Measurements from ENCODE around the gene KRTAP4-12.
"Not testable (repeated sequence)": the region's sequence is repeated elsewhere in the genome, so short reads cannot be mapped to it uniquely, and the experiment has no call there.

The KRTAP4-12 gene

GRCh38 chr17:41111151-41111885 lies 12.7 kb downstream of the KRTAP4-12 start:
- in situ Hi-C loops (cut with MboI; ENCODE audit: low pct_unique_long_range_greater_than_20kb, low sequenced_read_pairs, unreplicated experiment) = no loop called here
- TF ChIP-seq, protein P1, sequence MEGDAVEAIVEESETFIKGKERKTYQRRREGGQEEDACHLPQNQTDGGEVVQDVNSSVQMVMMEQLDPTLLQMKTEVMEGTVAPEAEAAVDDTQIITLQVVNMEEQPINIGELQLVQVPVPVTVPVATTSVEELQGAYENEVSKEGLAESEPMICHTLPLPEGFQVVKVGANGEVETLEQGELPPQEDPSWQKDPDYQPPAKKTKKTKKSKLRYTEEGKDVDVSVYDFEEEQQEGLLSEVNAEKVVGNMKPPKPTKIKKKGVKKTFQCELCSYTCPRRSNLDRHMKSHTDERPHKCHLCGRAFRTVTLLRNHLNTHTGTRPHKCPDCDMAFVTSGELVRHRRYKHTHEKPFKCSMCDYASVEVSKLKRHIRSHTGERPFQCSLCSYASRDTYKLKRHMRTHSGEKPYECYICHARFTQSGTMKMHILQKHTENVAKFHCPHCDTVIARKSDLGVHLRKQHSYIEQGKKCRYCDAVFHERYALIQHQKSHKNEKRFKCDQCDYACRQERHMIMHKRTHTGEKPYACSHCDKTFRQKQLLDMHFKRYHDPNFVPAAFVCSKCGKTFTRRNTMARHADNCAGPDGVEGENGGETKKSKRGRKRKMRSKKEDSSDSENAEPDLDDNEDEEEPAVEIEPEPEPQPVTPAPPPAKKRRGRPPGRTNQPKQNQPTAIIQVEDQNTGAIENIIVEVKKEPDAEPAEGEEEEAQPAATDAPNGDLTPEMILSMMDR (IDR thresholded peaks at IDR 0.05; ENCODE audit: extremely low read depth, insufficient read depth, missing control alignments) = no peak
- DNase-seq (ENCODE audit: low spot score) = no peak

GRCh38 chr17:41108728-41109386 lies 15.1 kb downstream of the KRTAP4-12 start:
- DNase-seq (ENCODE audit: low spot score); in situ Hi-C loops (cut with MboI; ENCODE audit: low pct_unique_long_range_greater_than_20kb, low sequenced_read_pairs, unreplicated experiment): not testable (repeated sequence)

GRCh38 chr17:41107941-41108450 lies 16.0 kb downstream of the KRTAP4-12 start:
- in situ Hi-C loops (cut with MboI; ENCODE audit: low pct_unique_long_range_greater_than_20kb, low sequenced_read_pairs, unreplicated experiment) = no loop called here
- TF ChIP-seq, protein P1 (IDR thresholded peaks at IDR 0.05; ENCODE audit: extremely low read depth, insufficient read depth, missing control alignments) = no peak

DNA sequence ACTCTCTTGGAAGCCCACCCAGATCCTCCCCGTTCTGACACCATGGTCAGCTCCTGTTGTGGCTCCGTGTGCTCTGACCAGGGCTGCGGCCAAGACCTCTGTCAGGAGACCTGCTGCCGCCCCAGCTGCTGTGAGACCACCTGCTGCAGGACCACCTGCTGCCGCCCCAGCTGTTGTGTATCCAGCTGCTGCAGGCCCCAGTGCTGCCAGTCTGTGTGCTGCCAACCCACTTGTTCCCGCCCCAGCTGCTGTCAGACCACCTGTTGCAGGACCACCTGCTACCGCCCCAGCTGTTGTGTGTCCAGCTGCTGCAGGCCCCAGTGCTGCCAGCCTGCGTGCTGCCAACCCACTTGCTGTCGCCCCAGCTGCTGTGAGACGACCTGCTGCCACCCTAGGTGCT lies 18.6 kb downstream of the KRTAP4-12 start, which contains the start of gene KRTAP4-9:
TSS of gene KRTAP4-9 (plus strand) at position 43 of the 400 bp plus-strand sequence. CDS start at position 43, 0 bp downstream.
- in situ Hi-C loops (cut with MboI; ENCODE audit: low pct_unique_long_range_greater_than_20kb, low sequenced_read_pairs, unreplicated experiment); DNase-seq (ENCODE audit: low spot score): not testable (repeated sequence)

More at GRCh38 chr17:41107941-41108450, 16.0 kb downstream of the KRTAP4-12 start:
- no peak for DNase-seq (ENCODE audit: low spot score)

DNA sequence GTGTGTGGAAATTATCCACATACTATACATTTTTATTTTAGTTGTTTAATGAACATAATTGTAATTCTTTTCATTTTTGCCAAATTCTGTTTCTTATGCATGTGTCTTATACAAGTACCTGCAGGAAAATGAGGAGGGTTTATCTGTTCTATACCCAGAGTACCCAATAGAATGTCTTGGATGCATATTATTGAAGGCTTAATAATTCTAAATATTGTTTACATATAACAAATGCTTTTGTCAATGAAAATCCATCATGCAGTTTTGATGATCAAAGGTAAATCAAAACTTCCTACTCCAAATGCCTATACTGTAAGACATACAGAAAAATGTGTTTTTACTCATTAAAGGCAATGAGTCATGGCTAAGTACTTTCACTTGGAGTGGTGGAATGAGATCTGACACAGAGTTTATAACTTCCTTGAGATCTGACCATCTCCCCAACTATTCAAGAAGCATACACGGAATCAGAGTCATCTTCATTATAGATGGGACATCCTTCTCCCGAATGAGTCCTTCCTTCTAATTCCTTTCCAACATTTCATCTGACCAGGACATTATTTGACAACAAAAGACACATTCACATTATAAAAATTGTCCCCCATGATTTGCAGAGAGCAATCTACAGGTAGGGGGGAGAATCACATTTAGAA lies 19.5 kb downstream of the KRTAP4-12 start:
- in situ Hi-C loops (cut with MboI; ENCODE audit: low pct_unique_long_range_greater_than_20kb, low sequenced_read_pairs, unreplicated experiment); DNase-seq (ENCODE audit: low spot score): not testable (repeated sequence)

DNA sequence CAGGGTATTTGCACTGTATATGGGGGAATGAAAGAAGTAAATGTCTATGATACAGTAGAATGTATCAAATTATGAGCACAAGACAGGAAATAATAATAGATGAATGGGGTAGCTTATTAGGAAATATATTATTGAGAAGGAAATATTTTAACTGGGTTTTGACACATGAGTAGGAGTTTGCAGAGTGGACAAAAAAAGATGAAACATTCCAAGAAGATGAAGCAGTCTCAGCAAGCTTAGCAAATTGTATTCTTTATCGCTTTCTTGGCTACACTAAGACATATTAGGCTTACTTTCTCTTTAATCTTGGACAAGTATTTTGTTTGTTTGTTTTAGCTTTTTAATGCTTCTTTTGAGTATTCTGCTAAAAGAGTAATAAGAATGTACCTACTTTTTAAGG lies 20.1 kb downstream of the KRTAP4-12 start:
- TF ChIP-seq, protein P1 (IDR thresholded peaks at IDR 0.05; ENCODE audit: extremely low read depth, insufficient read depth, missing control alignments) = no peak

GRCh38 chr17:41101586-41102259 lies 22.3 kb downstream of the KRTAP4-12 start, which contains the start of gene KRTAP4-16:
KRTAP4-16 (minus strand) TSS chr17:41102209; CDS start chr17:41102209, 0 bp downstream.
- TF ChIP-seq, protein P1 (IDR thresholded peaks at IDR 0.05; ENCODE audit: extremely low read depth, insufficient read depth, missing control alignments) = no peak
- no peak for DNase-seq (ENCODE audit: low spot score)
- in situ Hi-C loops (cut with MboI; ENCODE audit: low pct_unique_long_range_greater_than_20kb, low sequenced_read_pairs, unreplicated experiment) = no loop called here

More for the DNA sequence above, 20.1 kb downstream of the KRTAP4-12 start:
- in situ Hi-C loops (cut with MboI; ENCODE audit: low pct_unique_long_range_greater_than_20kb, low sequenced_read_pairs, unreplicated experiment) = no loop called here
- no peak for DNase-seq (ENCODE audit: low spot score)

- in situ Hi-C loops (cut with MboI; ENCODE audit: low pct_unique_long_range_greater_than_20kb, low sequenced_read_pairs, unreplicated experiment); DNase-seq (ENCODE audit: low spot score): not testable (repeated sequence)
Measured at GRCh38 chr17:41099682-41100480, 24.1 kb downstream of the KRTAP4-12 start.

Data from GM13977 (cell line).